SW480 (cell line): ENCODE measurements around the gene CRAMP1.

Experiments
- DNase-seq: peaks from one replicate; pipeline ENCODE4 v3.0.0-alpha.2; 2016; ENCODE audit warnings: low spot score

The CRAMP1 gene

GRCh38 chr16:1632638-1632970 is 20.4 kb downstream of the CRAMP1 start:
- DNase-seq: no peak

GRCh38 chr16:1633310-1633709 is 21.1 kb downstream of the CRAMP1 start:
- DNase-seq: no peak

- no peak for DNase-seq
Measured at GRCh38 chr16:1634541-1634940, 22.4 kb downstream of the CRAMP1 start.

GRCh38 chr16:1635070-1635469 is 22.9 kb downstream of the CRAMP1 start:
- no peak for DNase-seq

- no peak for DNase-seq
Measured at GRCh38 chr16:1637526-1637925, 25.4 kb downstream of the CRAMP1 start.

GRCh38 chr16:1638757-1639156 is 26.6 kb downstream of the CRAMP1 start:
- DNase-seq: no peak

- DNase-seq: no peak
Measured at GRCh38 chr16:1639282-1639681, 27.1 kb downstream of the CRAMP1 start.

- DNase-seq: no peak
Measured at GRCh38 chr16:1639860-1640259, 27.7 kb downstream of the CRAMP1 start.

GRCh38 chr16:1640261-1640941 is 28.2 kb downstream of the CRAMP1 start:
- no peak for DNase-seq

GRCh38 chr16:1641261-1641660 is 29.1 kb downstream of the CRAMP1 start:
- DNase-seq: no peak

- no peak for DNase-seq
Measured at GRCh38 chr16:1642148-1642547, 30.0 kb downstream of the CRAMP1 start.

GRCh38 chr16:1642753-1643152 is 30.6 kb downstream of the CRAMP1 start:
- DNase-seq: no peak

GRCh38 chr16:1643521-1643920 is 31.4 kb downstream of the CRAMP1 start:
- DNase-seq: no peak

GRCh38 chr16:1645914-1646525 is 33.9 kb downstream of the CRAMP1 start:
- peak; percentile 38 for DNase-seq

- DNase-seq: no peak
Measured at GRCh38 chr16:1647856-1648255, 35.7 kb downstream of the CRAMP1 start.

- DNase-seq: no peak
Measured at GRCh38 chr16:1650131-1650530, 38.0 kb downstream of the CRAMP1 start.

GRCh38 chr16:1651094-1651973 is 39.2 kb downstream of the CRAMP1 start:
- no peak for DNase-seq

GRCh38 chr16:1651974-1652312 is 39.8 kb downstream of the CRAMP1 start:
- no peak for DNase-seq

- DNase-seq: no peak
Measured at GRCh38 chr16:1653023-1653422, 40.9 kb downstream of the CRAMP1 start.

- no peak for DNase-seq
Measured at GRCh38 chr16:1654505-1655268, 42.5 kb downstream of the CRAMP1 start.

GRCh38 chr16:1655269-1655807 is 43.2 kb downstream of the CRAMP1 start:
- no peak for DNase-seq
